ENCODE results near the gene INTS2.

DNA sequence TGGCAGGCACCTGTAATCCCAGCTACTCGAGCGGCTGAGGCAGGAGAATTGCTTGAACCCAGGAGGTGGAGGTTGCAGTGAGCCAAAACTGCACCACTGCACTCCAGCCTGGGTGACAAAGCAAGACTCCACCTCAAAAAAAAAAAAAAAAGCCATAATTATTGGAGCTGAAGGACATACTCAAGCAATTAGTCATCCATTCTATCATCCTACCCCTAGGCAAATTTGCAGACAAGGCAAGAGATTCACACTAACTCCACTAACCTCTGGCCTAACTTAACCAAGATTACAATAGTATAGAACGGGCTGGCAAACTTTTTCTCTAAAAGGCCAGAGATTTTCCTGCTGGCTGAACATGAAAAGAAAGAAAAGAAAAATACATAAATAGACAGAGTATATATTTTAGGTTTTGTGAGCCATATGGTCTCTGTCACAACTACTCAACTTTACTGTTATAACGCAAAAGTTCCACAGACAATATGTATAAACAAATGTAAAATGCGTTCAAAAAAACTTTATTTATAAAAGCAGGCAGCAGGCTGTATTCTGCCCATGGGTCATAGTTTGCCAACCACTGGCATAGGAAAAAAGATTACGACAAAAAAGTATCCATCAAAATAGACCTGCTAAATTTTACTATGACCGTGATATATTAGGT is 94.1 kb downstream of the INTS2 start:
- TF ChIP-seq, protein P1, sequence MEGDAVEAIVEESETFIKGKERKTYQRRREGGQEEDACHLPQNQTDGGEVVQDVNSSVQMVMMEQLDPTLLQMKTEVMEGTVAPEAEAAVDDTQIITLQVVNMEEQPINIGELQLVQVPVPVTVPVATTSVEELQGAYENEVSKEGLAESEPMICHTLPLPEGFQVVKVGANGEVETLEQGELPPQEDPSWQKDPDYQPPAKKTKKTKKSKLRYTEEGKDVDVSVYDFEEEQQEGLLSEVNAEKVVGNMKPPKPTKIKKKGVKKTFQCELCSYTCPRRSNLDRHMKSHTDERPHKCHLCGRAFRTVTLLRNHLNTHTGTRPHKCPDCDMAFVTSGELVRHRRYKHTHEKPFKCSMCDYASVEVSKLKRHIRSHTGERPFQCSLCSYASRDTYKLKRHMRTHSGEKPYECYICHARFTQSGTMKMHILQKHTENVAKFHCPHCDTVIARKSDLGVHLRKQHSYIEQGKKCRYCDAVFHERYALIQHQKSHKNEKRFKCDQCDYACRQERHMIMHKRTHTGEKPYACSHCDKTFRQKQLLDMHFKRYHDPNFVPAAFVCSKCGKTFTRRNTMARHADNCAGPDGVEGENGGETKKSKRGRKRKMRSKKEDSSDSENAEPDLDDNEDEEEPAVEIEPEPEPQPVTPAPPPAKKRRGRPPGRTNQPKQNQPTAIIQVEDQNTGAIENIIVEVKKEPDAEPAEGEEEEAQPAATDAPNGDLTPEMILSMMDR (IDR thresholded peaks at IDR 0.05): no peak
- TF ChIP-seq POLR2AphosphoS5 (IDR thresholded peaks at IDR 0.05): no peak
- no peak for TF ChIP-seq POLR2A (IDR thresholded peaks at IDR 0.05; ENCODE audit: low read depth)
